Posterior vena cava (tissue), 2 donors: Measurements from ENCODE around the gene ARPC2. TPM values are rescaled to one million over a fixed set of nuclear protein-coding genes. Genes with fewer than 3 reads are reported as not detected.

Source experiments
- DNase-seq: peaks from one replicate; pipeline ENCODE4 v3.0.0-alpha.2; 2020; ENCODE audit warnings: low spot score
- intact Hi-C, 2 donors: fragments of 100-400 bp; cut with DNase I; formaldehyde crosslinking; loops; one replicate each; pipeline versions ENCODE4 v1.14.1 to v1.14.2; 2022 to 2023
- total RNA-seq, 2 donors: library from RNA; stranded (reverse); fragmentation: NEBNext Ultra II Directional; extraction: Animal tissue kit (Norgen Biotek cat#: 25700); gene quantifications; one replicate each; pipeline ENCODE4 v1.2.1, GENCODE V29; 2021
- donor health status: DM: yes; HTN: yes; CAD: no.
- donor health status: DM: yes; HTN: yes; CAD: no.

The ARPC2 gene
- total RNA-seq, 2 donors from 2014 or later = 258 to 291 TPM

- DNase-seq = no peak
- intact Hi-C loops = no loop called here
Observed at GRCh38 chr2:218244204-218244603, 27.2 kb downstream of the ARPC2 start.

DNA sequence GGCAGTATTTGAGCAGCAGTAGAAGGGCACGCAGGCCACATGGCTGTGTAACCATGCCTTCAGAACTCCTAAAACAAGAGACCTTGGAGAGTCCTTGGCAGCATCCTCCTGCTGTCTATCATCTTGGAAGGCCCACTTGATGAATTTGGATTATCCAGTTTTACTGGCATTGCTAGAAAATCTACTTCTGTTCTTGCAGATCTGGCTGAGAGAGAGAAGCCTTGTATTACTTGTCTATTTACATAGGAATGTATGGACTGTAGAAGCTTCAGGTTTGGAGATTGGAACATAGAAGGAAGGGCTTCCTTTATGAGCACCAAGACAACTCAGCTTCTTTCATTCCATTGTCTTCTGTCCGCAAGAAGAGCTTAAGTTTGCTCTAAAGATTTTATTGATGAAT is 27.7 kb downstream of the ARPC2 start:
- intact Hi-C loops = no loop called here
- DNase-seq = no peak

GRCh38 chr2:218245214-218245613 is 28.2 kb downstream of the ARPC2 start:
- no peak for DNase-seq
- intact Hi-C loops = no loop called here

GRCh38 chr2:218249691-218250090 is 32.7 kb downstream of the ARPC2 start:
- intact Hi-C loops = no loop called here
- DNase-seq = no peak

- intact Hi-C loops = no loop called here
- DNase-seq = no peak
Observed at GRCh38 chr2:218252509-218253231, 35.7 kb downstream of the ARPC2 start.

DNA sequence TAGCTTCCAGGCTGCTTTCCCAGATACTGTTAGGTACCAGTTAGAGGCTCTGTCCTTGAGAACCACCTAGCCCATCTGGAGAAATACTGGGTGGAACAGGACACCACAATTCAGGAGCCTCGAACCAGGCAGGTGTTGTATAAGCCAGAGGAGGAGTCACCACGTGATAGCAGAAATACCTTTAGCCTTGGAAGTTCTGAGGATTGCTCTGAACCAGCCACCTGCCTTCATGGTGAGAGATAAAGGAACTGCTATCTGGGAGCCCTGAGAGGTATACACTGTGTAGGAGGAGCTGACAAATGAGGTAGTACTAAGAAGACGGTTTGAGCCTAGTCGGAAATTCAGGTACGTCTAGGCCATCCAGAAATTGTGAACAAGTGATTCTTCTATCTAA is 36.2 kb downstream of the ARPC2 start:
- intact Hi-C loops = no loop called here
- no peak for DNase-seq

DNA sequence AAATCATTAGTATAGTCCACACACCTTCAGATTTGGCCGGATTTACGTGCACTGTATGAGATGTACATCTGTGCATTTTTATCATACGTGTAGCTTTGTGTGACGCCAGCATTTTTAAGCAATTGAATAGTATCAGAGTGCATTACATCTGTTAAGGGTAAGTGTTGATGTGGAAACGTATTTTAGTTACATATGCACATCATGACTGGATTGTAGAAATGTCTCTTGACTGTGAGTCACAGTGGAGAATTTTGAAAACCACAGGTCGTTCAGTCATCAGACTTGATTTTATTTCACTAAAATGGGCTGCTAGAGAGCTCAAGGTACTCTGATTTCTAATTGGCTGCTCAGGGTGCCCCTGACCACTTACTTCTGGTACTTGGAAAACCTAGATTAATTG is 38.5 kb downstream of the ARPC2 start:
- intact Hi-C loops = no loop called here
- no peak for DNase-seq

DNA sequence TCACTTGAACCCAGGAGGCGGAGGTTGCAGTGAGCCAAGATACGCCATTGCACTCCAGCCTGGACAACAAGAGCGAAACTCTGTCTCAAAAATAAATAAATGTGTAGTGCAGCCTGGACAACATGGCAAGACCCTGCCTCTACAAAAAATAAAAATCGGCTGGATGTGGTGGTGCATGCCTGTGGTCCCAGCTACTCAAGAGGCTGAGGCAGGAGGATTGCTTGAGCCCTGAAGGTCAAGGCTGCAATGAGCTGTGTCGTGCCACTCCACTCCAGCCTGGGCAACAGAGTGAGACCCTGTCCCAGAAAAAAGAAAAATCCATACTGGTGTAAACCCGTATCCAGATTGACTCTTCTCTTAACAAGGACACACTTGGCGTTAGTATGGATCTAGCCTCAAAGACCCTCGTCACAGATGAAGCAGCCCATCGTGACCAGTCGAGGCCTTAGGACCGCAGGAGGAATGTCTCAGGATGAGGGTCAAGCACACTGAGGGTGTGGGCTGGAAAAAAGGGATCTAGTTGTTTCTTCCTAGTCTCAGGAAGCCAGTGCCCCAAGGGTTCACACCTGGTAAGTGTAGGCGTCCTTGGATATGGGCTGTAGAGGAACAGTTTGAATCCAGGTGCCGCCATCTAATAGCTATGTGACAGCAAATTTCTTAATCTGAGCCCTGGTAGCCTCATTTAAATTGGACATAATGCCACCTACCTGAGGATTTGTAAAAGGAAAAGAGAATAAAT is 39.8 kb downstream of the ARPC2 start:
- intact Hi-C loops = no loop called here
- DNase-seq = no peak

- DNase-seq = peak; percentile 77
- intact Hi-C loops = no loop called here
Observed at GRCh38 chr2:218257390-218257981, 40.5 kb downstream of the ARPC2 start.

DNA sequence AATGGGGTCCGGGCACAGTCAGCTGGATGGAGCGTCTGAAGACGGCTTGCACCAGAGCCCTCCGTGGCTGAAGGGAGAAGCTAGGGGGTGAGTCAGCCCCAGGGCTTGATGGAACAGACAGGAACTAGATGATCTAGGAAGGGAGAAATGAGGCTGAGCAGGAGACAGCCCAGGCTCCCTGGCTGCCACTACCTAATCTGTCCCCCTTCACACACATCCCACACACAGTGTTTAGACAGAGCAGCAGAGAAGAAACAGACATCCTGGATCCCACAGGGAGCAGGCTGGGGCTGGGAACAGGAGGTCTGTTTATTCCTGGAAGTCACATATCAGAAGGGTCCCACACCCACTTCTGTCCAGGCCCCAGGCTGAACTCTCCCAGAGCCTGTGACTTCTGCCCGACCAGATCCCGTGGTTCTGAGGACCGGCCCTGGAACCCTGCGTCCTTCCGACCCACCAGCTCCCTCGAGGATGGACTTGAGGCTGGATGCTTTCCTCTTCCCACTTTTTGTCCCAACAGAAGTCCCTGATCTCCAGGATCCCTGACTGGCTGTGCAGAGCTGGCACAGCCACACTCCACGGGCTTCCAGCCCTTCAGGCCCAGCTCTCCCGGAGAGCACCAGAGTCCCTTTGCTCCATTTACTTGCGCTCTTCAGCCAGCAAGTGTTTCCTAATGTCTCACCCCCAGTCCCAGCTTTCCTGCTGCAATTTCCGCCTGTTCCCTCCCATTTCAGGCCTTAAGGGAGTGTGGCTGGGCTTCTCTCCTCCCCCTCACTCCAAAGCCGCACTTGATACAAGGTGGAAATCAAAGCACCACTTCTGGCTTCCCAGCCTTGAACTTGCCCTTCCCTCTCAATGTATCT is 42.3 kb downstream of the ARPC2 start:
- intact Hi-C loops = no loop called here
- peak; percentile 89 for DNase-seq

DNA sequence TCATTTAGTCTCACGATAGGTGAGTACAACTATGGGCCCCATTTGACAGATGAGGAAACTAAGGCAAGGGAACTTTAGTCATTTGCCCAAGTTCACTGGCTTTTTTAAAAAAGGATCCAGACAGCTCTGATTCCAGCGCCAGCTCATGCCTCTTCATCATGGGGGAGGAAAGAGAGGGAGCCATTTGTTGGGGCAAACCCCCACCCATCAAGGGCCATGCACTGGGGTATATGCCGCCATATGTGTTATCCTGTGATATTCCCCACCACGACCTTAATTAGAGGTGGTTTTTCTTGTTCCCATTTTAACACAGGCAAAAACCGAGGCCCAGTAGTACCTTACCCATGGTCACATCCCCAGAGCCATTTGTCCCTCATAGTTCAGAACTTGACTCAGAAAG is 43.2 kb downstream of the ARPC2 start:
- intact Hi-C loops = no loop called here
- no peak for DNase-seq

DNA sequence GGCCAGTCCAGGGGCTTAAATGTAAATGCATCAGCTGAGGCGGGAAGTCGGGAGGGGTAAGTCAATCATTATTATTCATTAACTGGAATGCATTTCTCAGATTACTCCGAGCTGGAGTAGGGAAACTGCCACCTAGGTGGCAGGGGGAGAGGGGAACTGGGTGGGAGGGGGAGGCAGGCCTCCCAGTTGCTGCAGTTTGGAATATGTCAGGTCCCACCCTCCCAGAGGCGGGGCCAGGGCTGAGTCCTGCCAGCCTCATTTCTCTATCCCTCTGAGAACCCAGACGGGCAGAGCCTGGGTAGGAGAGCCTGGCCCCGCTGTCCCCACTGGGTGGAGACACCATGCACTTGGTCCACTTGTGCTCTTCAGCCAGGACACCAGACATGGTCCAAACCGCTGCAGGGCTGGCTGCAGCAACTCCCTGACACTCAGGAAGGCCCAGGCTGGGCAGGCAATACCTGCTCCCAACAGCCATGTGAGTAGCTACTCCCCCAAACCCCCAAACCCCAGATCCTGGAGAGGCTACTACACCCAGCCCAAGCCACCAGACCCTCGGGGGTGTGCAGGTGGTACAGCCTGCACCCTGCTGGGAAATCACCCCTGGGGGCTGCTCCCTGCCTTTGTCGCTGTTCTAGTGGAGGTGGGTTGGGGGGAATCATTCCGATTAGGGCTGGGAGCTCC is 43.9 kb downstream of the ARPC2 start, which contains the start of gene GPBAR1:
Gene GPBAR1, plus strand, starts transcription at position 274 of the 681 bp plus-strand sequence. CDS start 1,710 bp downstream, outside the sequence.
- intact Hi-C loops = no loop called here
- DNase-seq = peak; percentile 84

GRCh38 chr2:218261423-218262236 is 44.6 kb downstream of the ARPC2 start:
- peak; percentile 54 for DNase-seq
- intact Hi-C loops = no loop called here

GRCh38 chr2:218262237-218262600 is 45.2 kb downstream of the ARPC2 start:
- intact Hi-C loops = no loop called here
- DNase-seq = no peak

DNA sequence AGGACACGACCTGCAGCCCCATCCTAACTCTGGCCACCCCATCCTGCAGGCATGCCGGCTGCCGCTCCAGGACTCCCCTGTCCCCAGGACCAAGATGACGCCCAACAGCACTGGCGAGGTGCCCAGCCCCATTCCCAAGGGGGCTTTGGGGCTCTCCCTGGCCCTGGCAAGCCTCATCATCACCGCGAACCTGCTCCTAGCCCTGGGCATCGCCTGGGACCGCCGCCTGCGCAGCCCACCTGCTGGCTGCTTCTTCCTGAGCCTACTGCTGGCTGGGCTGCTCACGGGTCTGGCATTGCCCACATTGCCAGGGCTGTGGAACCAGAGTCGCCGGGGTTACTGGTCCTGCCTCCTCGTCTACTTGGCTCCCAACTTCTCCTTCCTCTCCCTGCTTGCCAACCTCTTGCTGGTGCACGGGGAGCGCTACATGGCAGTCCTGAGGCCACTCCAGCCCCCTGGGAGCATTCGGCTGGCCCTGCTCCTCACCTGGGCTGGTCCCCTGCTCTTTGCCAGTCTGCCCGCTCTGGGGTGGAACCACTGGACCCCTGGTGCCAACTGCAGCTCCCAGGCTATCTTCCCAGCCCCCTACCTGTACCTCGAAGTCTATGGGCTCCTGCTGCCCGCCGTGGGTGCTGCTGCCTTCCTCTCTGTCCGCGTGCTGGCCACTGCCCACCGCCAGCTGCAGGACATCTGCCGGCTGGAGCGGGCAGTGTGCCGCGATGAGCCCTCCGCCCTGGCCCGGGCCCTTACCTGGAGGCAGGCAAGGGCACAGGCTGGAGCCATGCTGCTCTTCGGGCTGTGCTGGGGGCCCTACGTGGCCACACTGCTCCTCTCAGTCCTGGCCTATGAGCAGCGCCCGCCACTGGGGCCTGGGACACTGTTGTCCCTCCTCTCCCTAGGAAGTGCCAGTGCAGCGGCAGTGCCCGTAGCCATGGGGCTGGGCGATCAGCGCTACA is 45.9 kb downstream of the ARPC2 start:
- intact Hi-C loops = no loop called here

GRCh38 chr2:218263817-218264641 is 47.0 kb downstream of the ARPC2 start:
- intact Hi-C loops = no loop called here
- peak; percentile 38 for DNase-seq

More for the DNA sequence above, 45.9 kb downstream of the ARPC2 start:
- peak; percentile 79 for DNase-seq
